Colon (tissue), 2 donors: ENCODE measurements around the gene MED12L.

Source experiments
- FAIRE-seq: peaks from 2 replicates; lab custom pipeline; 2012; peaks lifted over from hg19 to GRCh38; lab: Jason Lieb, UNC
- donor health status: control.
- donor health status: control.

Gene MED12L

DNA sequence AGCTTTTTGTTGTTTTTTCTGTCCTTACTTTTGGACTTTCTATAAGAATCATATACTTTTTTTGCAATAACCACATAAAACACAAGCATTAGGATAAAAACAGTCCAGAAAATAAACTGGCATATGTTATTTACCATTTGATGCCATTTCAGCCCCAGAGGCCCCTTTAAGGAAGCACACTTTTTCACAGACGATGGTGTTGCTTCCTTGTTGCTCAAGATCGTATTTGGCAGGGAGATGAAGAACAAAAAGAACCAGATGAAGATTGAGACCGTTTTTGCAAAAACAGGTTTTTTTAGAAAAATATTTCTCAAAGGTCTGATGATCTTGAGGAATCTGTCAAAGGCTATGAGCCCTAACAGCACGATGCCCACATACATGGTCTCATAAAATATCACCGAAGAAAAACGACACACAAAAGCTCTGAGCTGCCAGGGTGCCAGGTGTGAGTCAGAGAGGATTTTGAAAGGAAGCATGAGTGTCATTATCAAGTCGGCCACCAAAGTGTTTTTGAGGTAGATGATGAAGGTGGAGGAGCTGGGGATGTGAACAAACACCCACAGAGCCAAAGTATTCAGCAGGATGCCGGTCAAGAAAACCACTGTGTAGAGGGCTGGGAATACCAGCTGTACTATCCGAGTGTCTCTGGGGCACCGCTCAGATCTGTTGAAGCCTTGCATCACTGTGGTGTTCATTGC is 243.0 kb downstream of the MED12L start:
- FAIRE-seq: no peak

GRCh38 chr3:151329363-151329762 is 243.9 kb downstream of the MED12L start, which contains the start of gene P2RY13:
TSS of gene P2RY13 (minus strand) at chr3:151329549. CDS start at chr3:151329528, 21 bp downstream.
- FAIRE-seq: no peak

DNA sequence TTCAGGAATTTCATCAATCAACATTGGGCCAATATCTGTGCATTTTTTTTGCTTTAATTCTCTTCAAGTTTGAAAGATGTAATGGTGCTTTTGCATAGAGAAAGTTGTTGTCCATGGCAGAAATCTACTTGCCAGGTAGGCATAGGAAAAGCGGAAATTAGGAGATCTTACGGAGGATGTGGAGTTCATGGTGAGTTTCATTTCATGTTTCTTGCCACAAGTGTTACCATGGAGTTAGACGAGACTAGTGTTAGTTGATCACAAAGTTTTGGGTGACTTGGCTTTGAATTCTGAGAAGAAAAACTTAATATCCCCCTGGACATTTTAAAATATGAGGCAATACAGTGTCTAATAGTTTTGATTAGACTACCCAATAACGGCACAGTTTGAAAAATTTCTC is 244.9 kb downstream of the MED12L start:
- no peak for FAIRE-seq

- no peak for FAIRE-seq
Measured at GRCh38 chr3:151330899-151331298, 245.4 kb downstream of the MED12L start.

DNA sequence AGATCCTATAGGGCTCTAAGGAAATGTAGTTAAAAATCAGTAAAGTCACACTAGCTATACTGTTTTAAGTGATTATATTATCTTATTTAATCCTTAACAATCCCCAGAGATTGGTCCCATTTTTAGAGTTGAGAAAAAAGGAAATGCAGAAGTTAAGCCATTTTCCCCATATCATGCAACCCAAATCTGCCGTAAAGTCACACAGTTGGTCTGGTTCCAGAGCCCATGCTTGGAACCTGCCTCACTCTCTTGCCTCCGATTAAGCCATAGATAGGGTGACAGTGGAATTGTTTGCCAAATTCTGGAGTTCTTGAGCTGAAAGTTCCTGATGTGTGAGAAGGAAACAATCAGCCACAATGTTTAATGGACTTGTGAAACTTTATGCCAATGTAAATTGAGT is 246.2 kb downstream of the MED12L start:
- FAIRE-seq: no peak

DNA sequence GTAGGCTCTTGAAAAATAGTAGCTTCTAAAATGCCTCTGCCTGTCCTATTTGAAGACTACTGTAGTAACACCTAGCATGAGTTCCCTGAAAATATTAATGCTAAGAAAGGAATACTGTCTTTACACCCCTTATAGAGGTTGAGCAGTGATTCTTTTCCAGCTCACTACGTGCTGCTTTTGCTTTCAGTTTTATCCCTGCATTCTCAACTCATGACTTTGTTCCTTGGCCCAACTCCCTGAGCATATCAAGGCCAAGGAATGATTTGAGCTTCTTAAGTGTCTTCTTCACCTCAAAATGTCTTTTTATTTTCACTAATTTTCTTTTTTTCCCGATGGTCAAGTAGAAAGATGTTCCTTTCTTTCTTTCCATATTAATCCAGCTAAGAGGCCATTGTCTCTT is 260.4 kb downstream of the MED12L start:
- FAIRE-seq: no peak

DNA sequence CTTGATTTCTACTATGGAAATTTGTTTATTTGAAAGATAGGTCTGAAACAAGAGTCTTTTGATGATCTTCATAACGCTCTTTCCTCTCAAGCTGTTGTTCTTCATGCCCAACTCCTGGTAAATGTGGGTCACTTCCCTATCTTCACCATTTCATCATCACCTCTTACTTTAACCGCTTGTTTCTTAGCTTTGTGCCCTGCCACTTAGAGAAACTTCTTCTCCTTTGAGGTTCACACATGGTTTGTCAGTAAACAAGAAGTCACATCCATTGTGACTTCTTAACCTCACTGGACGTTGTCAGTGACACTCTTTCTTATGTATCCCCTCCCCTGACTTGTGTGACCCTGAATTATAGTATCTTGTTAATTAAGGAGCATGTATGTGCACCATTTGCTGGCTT is 260.8 kb downstream of the MED12L start:
- FAIRE-seq: no peak

DNA sequence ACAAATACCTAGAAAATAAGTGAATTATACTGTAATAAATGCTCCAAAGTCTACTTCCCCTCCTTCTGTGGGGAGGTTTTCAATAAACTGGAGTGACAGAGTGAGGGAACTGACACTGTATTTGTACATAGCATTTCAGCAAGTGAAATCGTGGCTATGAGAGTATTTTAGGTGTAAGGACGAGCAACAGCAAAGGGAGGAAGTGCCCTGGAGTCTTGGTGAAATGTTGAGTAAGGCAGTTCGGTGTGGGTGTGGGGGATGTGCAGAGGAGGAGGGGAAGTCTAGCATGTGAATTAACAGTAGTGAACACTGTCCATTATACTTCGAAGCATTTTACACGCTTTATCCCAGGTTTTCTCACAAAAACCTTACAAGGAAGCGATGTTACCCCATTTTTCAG is 262.0 kb downstream of the MED12L start:
- FAIRE-seq: no peak

DNA sequence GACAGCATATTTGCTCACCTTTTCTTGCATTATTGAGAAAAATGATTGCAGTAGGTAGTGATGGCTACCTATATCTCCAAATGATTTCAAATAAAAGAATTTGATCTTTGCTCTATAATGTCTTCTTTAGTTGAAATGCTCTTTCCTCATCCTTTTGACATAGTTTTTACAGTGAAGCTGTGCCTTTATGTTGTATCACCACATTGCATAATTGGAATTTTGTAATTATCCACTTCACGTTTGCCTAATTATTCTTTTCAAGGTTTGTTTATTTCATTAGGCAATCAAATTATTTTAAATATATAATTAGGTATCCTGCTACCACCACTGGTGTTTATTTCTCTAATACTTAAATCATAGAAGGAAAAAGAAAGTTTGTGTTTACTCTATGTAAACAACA is 265.2 kb downstream of the MED12L start:
- no peak for FAIRE-seq

GRCh38 chr3:151351219-151351618 is 265.8 kb downstream of the MED12L start:
- FAIRE-seq: no peak

DNA sequence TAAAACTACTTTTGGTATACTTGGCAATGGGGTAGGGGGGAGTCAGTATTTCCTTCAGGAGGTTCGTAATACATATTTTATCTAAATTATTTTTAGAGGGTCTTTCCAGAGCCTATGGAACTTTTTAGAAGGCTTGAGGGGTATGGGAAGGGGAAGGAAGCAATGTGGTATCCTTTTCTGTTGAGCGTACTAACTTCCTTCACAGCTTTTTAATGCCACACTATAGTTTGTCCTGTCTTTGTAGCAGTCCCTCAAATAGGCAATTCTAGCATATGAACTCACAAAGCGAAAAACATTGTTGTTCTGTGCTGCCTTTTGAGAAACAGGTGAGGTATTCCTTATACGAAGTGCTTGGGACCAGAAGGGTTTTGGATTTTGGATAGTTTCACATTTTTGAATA is 266.2 kb downstream of the MED12L start:
- no peak for FAIRE-seq

- FAIRE-seq: no peak
Measured at GRCh38 chr3:151356794-151357462, 271.5 kb downstream of the MED12L start.

DNA sequence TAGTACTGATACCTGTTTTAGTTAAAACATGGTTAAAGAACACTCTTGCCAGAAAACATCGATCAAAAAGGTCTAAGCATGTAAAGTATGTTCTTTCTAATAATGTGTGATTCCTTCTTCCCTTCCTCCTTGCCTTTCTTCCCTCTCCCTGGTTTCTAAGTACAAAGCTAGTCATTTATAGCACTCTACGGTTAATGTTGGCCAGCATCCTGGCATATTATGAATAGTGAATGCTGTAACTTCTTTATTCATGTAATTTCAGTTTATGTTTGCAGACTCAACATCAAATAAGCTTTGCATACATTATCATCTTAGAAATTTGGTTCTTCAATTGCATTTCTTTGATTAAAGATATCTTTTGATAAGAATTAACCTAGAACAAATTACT is 272.0 kb downstream of the MED12L start:
- FAIRE-seq: no peak

DNA sequence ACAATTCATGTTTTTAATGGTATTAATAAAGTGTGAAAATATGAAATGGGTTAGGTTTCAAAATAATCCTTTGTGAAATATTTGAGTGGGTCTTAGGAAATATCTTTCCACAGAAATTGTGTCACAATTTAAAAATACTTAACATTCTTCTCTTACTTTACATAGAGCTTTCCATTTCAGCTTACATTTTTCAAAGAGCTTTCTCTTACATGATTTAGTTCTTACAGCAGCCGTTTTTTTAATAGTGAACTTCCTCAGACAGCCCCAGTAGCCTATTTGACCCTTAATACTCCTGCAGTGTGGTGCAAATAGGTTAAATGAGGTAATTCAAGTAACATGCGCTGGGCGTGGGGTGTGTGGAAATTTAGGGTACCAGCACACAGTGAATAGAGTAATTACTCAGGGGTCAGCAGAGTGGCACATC is 277.3 kb downstream of the MED12L start:
- no peak for FAIRE-seq

DNA sequence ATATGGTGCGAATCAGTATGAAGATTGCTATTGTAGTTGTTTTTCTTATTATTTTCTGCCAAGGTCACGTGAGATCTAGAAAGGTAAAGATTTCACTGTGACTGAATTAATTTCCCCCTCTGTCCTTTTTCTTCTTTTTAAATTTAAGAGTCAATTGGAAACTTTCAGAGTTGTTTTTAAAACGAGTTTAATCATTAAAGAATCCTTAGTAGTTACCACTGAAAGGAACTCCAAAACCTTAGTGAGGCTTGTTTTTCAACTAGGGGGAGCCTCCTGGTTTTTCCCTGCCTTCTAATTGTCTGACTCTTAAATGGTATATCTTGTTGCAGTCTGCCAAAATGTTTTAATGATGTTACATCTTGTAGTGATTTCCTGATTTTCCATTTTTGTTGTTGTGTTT is 281.5 kb downstream of the MED12L start:
- FAIRE-seq: no peak

DNA sequence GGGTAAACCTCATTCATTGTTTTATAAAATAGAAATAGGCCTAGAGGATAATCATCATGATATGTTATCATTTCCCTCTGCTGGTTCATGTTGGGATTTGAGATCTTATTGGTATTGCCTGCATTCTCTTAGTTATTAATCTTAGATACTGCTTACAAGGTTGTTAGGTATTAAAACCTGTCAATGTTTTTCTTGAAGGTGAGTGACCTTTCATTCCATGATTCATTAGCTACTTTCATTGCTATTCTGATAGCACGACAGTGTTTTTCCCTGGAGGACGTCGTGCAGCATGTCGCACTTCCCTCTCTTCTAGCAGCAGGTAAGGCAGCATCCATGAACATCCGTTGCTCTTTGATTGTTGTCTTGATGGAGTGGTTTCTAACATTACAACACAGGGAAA is 282.0 kb downstream of the MED12L start:
- no peak for FAIRE-seq

DNA sequence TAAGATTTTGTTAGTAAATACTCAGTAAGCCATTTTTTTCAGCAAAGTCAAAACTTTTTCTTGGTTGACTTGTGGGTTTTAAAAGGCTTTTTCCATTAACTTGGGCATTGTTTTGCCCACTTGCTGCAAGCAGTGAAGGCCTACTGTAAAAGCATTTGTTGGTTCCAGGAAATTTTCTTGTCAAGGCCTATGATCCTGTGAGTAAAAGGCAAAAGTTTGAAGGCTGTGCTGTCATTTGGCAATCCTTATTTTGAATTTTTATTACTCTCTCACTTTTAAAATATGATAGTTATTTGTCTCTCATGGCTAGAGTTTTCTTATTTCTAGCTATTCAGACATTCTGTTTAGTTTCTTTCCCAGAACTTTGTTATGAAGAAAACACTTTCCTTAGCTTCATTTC is 286.1 kb downstream of the MED12L start:
- FAIRE-seq: no peak

DNA sequence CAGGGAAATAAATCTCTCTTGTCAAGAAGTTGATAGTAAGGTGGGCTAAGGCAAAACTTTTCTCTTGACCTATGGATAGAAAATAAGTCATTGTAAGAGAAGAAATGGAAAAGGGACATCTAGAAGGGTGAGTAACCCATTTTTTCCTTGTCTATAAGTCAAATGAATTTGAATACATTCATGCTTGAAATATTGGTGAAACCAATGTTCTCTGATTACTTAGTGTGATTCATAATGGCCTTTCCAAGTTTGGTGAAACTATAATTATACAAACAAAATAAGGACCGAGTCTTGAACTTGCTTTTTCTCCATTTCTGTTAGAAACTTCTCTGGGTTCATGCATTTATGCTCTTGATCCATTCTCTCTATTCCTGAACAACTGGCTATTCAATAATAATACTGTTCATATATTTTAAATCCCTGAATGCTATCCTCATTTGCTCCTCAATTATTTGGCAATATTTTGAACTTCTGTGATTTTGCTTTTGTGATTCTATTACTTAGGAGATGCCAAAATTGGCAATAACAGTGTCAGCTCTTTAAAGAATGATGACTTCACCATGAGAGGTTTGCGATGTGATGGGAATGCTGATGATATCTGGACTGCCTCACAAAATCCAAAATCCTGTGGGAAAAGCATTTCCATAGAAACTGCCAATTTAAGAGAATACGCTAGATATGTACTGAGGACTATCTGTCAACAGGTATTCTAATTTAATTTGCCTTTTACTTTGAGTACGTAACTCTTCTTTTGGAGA is 286.8 kb downstream of the MED12L start:
- no peak for FAIRE-seq

DNA sequence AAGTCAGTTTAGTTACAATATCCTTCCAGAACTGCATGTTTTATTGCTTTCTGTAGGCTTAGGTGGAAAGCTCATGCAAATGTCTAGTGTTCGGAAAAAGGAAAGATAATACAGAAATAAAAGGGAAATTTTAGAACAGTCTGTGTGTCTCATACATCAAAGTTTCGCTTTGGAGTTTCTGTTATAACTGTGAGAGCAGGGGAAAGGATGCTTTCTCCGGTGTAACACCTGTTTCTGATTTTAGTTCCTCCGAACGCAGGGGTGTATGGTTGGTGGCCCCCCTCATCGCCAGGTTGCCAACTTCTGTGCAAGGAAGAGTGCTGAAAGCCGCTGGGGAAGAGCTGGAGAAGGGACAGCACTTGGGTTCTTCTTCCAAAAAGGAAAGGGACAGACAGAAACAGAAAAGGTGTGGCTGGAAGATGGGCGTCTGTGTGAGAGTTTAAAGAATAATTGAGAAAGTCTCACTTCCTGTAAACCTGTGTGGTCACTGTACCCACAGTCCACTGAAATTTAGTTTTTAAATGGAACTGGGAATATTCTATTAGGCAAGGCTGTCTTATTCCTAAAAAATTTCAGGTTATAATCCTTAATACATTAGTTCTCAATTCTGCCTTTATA is 292.4 kb downstream of the MED12L start:
- no peak for FAIRE-seq

DNA sequence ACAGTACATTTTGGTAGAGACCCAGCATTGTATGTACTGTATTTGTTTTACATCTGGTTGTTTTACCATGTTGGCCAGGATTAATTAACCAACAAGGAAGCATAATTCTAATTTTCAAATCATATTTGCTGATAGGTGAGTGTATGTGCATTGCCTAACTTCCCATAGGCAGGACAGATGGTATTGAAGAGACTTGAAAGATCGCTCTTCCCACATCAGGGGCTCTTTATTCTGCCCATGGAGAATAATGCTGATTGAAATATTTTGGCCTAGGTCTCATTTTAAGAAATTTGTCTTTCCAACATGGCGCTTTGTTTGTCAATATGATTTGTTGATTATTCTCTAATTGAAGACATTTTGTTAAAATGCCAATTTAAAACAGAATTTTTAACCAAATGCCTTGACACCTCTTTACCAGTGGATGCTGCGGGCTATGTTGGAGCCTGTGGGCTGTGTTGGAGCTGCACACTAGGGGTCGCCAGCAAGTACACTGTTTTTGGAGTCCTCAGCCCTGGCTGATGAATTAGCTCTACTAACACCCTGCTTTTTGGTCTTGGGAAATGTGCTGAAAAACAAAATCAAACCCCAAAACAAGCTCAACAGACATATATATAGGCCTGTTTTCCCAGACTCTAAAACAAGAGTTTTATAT is 293.7 kb downstream of the MED12L start:
- no peak for FAIRE-seq

DNA sequence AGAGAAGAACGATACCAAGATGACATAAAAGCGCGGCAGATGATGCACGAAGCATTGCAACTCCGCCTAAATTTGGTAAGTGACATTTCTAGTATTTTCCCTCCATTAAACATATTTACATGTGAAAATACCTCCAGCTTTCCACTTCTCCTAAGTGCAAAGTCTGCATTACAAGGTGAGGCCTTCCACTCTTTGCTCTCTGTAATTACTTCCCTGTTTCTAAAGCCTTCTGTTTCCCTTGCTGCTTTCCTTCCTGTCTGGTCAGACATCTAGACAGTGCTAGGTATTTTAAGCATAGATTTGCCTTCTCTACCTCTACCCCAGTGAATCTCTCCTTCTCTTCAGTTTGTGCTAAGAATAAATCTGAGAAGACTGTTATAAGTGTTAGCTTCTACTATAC is 297.2 kb downstream of the MED12L start:
- FAIRE-seq: no peak

DNA sequence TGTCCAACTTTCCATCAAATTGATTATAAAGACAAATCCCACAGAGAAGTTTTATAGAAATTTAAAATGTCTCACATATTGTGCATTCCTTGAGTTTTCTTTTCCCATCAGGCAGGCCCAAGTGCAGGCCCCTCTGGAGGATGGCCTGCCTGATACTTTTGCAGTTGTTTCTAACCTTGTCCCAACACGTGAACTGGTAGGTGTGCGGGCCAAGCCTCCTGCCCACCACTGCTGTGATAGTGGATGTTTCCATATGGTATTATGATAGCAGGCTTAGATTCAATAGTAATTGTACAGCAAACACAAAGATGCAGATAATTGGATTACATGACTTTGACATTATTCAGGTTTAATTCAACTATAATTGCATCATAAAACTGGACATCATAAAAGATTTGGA is 297.6 kb downstream of the MED12L start:
- no peak for FAIRE-seq
